HEK293 (cell line): ENCODE results near the gene FRMD8.

ENCODE experiments used
- CTCF ChIP-seq: fragments of 450-650 bp; formaldehyde crosslinking; IDR thresholded peaks from 2 replicates; pipeline ENCODE4 v1.5.1; 2016; ENCODE audit warnings: missing biosample characterization, missing genetic modification characterization
- INSM2 ChIP-seq: fragments of 450-650 bp; formaldehyde crosslinking; IDR thresholded peaks from 2 replicates; pipeline ENCODE4 v1.5.1; 2016; ENCODE audit warnings: missing biosample characterization, missing genetic modification characterization
- ZBTB1 ChIP-seq: fragments of 450-650 bp; formaldehyde crosslinking; IDR thresholded peaks from 2 replicates; pipeline ENCODE4 v1.5.1; 2016; ENCODE audit warnings: missing biosample characterization, missing genetic modification characterization
- ZNF148 ChIP-seq: fragments of 450-650 bp; formaldehyde crosslinking; IDR thresholded peaks from 2 replicates; pipeline ENCODE4 v1.5.0; 2017; ENCODE audit warnings: missing biosample characterization, missing genetic modification characterization, borderline replicate concordance

- TF ChIP-seq ZBTB1 (tag by site-specific recombination) (no peak), CTCF (tag by site-specific recombination) (no peak), INSM2 (no peak), ZNF148 (tag by site-specific recombination) (no peak)
Observed at GRCh38 chr11:65435411-65435931, 49.0 kb downstream of the FRMD8 start.
